DMS114 treated with DMSO at 0.1 percent for 48 hours (cell line): ENCODE measurements around the gene EFEMP1.

Experiments used
- DNase-seq: peaks from one replicate; lab custom pipeline; 2025; ENCODE audit not compliant: unreplicated experiment; lab: John Stamatoyannopoulos, UW

The EFEMP1 gene

GRCh38 chr2:55934337-55934736 lies 10.8 kb upstream of the EFEMP1 start:
- DNase-seq: no peak

DNA sequence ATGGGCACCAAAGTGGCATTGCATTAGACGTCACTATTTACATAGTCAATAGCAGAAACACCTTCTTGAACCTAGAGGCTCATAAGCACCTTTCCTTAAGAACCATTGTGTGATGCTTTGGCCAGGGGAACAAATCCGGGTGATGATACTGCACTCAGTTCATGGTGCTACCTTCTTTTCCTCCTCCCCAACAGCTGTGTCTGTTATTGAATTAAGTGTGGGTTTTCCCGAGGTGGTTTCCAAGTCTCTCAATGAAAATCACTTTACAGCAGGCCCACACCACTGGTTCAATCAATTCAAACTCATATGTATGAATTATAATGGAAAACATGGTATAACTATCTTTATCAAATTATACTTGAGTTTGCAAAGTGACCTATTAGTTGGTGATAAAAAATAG lies 9.3 kb upstream of the EFEMP1 start:
- no peak for DNase-seq

GRCh38 chr2:55931281-55931680 lies 7.7 kb upstream of the EFEMP1 start:
- no peak for DNase-seq

DNA sequence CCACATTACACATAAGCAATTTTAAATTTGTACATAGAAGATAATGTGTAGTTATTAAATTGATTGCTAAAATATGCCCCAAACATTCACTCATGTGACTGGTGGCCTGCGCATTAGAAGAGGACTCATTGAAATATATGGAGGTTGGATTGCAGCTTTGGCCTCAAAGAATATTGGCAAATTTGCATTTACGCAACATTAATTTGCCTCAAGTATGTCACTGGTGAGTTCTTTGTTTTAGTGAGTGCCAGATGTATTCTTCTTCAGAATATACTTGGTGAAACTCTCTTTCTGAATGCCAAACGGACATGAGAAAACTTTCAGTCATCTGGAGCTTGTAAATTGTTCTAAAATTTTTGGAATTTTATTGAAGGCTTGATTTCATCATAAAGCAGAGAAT lies 5.9 kb upstream of the EFEMP1 start:
- DNase-seq: no peak

DNA sequence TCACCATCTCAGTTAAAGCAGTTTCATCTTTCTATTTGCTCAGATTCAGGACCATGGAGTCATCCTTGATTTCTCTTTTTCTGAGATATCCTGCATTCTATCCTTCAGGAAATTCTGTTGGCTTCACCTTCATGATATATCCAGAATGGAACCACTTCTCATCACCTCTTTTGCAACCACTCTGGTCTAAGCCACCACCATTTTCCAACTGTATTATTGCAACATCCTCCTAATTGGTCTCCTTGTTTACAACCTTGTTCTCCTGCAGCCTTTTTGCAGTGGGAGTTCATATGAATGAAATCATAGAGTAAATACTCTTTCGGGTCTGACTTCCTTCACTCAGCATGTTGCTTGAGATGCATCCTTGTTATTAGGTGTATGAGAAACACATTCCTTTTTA lies 3.4 kb upstream of the EFEMP1 start:
- no peak for DNase-seq

GRCh38 chr2:55926246-55926645 lies 2.7 kb upstream of the EFEMP1 start:
- DNase-seq: no peak

DNA sequence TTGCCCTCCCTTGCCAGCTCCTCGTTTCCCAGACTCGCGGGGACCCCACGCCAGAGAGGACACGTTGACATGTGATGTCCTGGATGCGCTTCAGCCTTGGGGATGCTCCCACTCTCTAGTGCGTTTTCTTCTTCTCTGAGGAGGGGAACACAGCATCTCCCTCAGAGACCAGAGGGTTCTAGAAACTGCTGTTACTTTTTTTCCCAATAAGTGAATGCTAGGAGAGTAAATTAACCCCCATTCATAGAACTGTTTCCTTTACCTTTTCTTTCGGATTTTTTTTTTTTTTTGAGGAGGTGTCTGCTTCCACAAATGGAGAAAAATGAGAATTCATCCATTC lies 370 bp upstream of the EFEMP1 start:
- DNase-seq: no peak

DNA sequence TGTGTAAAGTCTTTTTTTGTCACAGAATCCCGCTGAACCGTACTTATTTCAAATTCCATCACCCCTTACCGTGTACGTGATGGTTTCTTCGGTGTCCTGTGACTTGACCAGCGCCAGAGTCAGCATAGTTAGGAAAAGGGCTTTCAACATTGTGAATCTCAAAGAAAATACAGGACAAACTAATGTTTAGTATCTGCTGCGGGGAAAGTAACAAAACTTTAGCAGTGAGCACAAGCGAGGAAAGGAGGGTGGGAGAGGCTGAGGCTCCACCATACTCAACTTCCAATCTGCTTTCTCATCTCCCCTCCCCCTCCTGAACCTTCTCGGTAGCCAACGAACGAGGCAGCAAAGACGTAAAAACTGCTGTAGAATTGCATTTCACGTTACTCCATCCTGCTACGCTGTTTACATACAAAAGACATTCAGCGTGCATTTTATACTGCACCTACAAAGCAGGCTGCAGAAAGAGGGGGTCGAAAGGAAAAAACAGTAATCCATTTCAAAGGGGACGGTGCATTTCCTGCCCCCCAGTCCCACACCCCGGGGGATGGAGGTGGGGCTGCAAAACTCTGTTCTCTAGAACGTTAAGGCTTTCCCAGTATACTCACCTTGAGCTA lies 1.2 kb downstream of the EFEMP1 start:
- DNase-seq: no peak

GRCh38 chr2:55919574-55919973 lies 4.0 kb downstream of the EFEMP1 start:
- no peak for DNase-seq

DNA sequence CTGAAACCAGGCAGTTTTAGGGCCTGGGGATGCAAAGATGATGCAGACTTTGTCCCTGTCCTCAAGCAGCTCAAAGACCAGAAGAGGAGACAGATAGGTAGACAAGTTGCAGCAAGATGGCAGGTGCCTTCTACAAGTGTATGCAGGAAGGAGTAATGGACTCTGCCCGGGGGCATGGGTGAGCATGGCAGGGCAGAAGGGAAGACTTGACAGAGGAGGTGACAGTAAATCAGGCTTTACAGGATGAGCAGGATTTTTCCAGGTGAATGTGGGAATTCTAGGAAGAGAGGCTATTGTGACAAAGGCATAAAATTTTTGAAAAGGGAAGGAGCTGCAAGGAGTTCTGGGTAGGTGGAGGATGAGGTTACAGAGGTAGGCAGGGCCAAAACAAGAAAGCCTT lies 4.7 kb downstream of the EFEMP1 start:
- no peak for DNase-seq

DNA sequence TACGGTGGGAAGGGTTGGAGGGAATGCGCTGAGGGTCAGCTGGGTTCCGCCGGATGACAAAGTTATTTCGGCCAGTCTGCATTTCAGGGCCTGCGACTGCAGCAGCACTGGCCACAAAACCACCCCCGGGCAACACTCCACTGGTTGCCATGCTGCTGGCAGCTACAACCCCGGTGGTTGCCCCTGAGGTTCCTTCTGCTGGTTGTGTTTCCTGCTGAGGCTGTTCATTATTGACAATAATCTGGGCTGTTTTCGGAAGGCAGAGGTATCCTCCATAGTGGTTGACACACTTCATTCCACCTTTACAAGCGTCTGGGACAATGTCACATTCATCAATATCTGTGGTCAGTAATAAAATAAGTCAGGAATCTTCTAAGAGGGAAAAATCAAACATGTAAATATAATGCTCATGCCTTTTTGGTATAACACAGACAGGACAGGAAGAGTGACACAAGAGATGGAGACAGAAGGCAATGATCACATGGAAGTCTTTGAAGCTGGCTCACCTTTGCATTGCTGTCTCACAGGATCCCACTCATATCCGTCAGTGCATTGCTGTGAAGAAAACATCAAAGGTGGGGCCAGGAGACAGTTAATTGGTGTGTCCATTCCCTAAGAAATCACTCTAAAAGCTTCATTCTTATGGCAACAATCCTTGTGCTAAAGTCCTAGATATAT lies 5.7 kb downstream of the EFEMP1 start:
- DNase-seq: no peak

DNA sequence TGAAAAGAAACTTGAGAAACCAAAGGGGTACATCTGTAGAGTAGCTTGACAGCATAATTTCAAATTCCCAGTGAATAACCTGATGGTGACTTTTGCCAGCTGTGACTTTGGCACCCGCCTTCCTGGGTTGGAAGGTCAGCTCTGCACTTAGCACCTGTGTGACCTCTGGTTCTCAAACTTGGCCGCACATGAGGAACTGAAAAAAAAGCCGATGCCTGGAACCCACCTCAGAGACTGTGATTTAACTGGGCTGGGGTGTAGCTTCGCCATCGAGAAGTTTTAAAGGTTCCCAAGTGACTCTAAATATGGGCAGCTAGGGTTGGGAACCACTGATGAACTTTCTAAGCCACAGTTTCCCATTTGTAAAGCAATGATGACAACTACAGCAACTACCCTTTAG lies 6.5 kb downstream of the EFEMP1 start:
- no peak for DNase-seq

DNA sequence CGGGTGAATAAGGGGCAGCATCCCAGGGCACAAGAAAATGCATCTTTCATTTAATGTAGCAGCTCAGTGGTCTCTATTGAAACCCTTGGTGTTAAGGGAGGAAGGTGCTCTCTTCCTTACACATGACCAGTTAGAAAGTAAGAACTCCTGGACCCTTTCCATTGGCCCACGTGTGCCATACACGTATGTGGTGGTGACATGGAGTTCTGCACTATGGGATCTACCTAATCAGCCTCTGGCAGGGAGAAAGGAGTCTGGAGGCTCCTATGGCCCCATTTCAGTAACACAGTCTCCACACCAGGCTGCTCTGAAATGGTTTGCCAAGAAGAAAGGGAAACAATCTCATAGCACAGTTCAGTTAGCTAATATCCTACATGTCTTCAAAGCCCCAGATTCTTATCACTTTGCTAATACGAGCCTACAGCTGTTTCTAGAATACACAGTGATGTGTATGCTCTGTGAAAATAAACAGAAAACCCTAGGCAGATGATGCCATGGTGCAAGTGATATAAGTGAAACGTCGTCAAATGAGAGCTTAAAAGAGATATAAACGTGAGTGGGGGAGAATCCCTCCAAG lies 7.0 kb downstream of the EFEMP1 start:
- DNase-seq: no peak

GRCh38 chr2:55914786-55915185 lies 8.8 kb downstream of the EFEMP1 start:
- DNase-seq: no peak

GRCh38 chr2:55912926-55913325 lies 10.7 kb downstream of the EFEMP1 start:
- no peak for DNase-seq

GRCh38 chr2:55910077-55910476 lies 13.5 kb downstream of the EFEMP1 start:
- DNase-seq: no peak

DNA sequence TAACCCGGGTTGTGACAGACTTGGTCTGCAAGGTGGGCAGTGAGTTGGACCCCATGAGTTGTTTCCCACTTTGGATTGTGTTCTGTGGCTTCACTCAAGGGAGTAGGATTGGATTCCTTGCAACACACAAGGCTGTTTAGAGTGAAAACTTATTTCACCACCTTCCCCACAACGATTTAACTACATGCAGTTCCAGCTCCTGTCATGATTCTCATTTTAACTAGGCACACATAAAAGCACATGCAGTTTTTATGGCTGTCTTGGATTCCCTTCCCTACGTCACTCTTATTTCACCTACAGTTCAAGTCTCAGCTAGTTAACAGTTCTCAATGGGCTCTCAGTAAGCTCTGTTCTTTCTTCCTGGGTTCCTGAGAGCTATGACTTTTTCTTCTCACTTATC lies 15.9 kb downstream of the EFEMP1 start:
- no peak for DNase-seq

DNA sequence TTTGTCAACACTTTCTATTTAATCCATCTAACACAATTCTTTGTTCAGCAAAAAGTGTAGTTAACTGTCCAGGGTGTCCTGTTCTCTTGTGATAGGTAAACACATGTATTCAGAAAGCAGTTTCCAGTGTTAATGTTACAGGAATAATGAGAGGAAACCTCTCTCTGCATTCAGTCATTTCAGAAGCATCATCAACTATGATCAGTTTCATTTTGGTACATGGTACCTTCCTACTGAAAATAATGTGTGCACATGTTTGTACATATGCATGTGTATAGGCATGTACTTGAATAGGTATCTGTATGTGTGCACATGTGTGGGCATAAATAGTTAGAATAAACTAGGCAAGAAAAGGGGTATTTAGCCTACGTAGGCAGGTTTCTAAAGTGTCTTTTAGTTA lies 16.6 kb downstream of the EFEMP1 start:
- no peak for DNase-seq

GRCh38 chr2:55903727-55904126 lies 19.9 kb downstream of the EFEMP1 start:
- no peak for DNase-seq

GRCh38 chr2:55902971-55903370 lies 20.6 kb downstream of the EFEMP1 start:
- DNase-seq: no peak

- no peak for DNase-seq
Observed at GRCh38 chr2:55902429-55902828, 21.2 kb downstream of the EFEMP1 start.

- DNase-seq: no peak
Observed at GRCh38 chr2:55901941-55902340, 21.6 kb downstream of the EFEMP1 start.

- DNase-seq: no peak
Observed at GRCh38 chr2:55901322-55901721, 22.3 kb downstream of the EFEMP1 start.
